HG02759 (cell line): Measurements from ENCODE around the gene CEP83.
"Not testable (repeated sequence)": the region's sequence is repeated elsewhere in the genome, so short reads cannot be mapped to it uniquely, and the experiment has no call there.

ENCODE experiments used
- ATAC-seq: cut with Tn5 transposase; IDR thresholded peaks from one replicate; pipeline ENCODE4 v1.9.1; 2021; ENCODE audit warnings: mild to moderate bottlenecking, moderate library complexity; ENCODE audit not compliant: unreplicated experiment

Gene CEP83

DNA sequence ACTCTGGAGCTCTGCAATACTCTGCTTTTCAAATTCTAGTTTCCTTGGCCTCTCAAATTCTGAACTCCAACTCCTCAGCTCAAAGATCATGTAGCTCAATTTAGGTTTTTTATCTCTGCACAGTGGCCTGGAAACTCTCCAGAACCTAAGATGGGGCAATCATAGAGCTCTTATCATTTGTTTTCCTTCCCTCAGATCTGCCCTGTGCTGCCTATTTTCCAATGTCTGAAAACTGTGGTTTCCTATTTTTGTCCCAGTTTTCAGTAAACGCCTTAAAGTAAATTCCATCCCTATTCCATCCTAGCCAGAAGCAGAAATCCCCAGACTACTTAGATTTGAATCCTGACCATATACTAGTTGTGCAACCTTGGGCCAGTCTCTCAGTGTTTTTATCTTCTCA lies 73.2 kb downstream of the CEP83 start:
- no peak for ATAC-seq

DNA sequence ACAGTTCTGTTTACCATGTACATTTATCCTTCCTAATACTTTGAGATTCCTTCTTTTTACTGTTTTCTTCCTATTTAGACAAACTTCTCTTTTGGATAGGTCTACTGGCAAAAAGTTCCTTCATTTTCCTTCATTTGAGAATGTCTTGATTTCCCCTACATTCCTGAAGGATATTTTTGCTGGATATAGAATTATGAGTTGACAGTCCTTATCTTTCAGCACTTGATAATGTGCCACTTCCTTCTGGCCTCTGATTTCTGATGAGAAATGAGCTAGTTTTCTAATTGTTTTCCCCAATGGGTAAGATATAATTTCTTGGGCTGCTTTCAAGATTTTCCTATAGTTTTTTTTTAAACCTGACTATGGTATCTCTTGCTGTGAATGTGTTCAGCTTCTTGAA lies 75.6 kb downstream of the CEP83 start:
- ATAC-seq = no peak

DNA sequence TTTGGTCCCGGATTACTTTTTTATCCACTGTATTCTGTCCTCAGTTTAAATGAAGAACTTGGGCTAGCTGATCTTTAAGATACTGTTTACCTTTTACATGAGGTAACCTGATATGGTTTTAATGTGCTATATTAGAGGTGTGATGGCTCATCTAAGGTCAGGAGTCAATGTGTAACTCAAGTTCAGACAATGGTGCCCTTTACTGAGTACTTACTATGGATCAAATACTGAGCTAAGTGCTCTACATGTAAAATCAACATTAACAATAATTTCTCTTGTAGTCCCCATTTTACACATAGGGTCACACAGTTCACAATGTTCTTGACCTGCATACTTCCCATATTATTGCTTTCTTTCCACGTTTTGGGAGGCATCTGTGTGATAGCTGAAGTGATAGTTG lies 79.2 kb downstream of the CEP83 start:
- ATAC-seq = no peak

DNA sequence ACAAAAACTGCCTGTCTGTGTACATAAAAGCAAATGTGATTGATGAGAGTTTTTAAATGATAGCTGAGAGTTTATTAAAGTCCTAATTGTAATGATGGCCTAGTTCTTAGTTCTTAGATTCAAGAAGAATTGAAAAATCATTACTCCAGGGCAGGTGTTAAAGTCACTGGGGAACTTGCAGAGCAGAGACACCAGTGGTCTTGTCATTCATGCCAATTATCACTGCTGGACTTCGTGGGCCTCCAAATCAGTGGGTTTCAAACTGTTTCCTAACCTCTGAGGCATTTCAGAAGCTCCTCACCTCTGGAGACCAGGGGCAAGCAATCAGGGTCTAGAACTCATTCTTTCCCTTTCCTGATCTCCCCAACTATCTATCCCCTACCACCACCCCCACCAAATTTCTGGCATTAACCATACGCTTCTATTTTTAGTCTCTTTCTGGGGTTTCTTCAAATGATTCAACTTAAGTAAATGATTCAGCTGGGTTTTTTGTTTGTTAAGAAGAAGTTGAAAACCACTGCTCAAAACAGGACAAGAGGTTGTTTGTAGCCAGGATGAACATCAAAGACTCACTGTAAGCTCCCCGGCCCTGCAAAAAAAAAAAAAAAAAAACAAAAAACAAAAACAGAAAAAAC lies 80.1 kb downstream of the CEP83 start:
- ATAC-seq = no peak

DNA sequence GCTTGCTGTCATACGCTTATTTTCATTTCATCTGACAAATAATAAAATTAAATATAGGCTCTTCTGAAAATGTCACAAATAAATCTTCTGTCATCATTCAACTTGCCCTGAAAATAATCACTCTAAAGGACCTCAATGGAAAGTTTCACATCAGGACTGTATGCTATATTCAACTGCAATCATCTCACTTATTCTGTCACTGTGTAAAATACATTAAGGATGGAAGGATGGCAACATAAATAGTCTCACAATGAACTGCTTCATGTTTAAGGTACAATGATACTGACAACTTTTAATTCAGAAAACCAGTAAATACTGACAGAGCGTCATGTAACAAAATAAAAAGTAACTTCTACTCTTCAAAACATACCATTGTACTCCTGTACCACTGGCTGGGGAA lies 82.1 kb downstream of the CEP83 start:
- ATAC-seq = no peak

DNA sequence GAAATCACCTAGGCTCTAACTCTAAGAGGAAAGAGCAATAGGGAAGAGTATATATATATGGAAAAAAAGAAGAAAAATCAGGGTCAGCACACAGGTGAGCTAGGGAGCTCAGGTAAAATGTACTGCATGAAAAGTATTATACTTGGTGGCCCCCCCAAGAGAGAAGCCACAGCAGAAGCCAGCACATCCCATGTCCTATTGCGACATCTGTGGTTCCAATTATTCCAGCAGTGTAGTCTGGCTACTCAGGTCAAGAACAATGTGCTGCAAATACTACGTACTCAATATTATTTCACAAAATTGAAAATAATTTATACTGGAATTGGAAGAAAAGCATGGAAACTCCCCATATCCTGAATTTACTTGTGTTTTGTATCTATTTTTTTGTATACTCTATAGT lies 85.5 kb downstream of the CEP83 start:
- ATAC-seq = no peak

DNA sequence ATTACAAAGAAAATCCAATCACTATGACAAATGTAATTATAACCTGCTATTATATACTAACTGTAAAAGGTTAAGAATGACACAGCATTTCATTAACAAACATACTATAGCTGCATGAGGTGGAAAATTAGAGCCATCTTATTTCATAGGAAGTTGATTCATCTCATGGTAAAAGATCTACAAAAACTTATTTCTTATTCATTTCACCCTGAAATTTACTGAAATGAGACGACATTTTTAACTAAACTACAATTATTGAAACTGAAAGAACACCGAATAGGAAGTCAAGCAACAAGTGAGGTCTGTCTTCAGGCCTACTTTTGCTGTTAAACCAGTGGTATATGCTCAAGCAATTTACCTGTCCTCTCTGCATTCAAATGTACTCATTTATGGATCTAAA lies 87.2 kb downstream of the CEP83 start:
- peak; percentile 55 for ATAC-seq

DNA sequence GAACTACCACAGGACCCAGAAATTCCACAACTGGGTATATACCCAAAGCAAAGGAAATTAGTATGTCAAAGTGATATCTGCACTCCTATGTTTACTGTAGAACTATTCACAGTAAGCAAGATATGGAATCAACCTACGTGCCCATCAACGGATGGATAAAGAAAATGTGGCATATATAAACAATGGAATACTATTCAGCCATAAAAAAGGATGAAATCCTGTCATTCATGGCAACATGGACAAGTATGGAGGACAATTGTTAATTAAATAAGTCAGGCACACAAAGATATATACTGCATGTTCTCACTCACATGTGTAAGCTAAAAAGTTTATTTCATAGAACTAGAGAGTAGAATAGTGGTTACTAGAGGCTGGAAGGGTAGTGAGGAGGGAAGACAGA lies 97.0 kb downstream of the CEP83 start:
- no peak for ATAC-seq

DNA sequence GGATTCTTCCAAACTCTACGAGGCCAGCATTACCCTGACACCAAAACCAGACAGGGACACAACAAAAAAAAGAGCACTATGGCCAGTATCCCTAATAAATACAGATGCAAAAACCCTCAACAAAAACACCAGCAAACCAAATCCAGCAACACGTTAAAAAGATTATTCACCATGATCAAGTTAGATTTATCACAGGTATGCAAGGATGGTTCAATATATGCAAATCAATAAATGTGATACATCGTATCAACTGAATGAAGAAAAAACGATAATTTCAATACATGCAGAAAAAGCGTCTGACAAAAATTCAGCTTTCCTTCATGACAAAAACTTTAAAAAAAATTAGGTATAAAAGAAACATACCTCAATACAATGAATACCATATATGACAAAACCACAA lies 99.9 kb downstream of the CEP83 start:
- ATAC-seq = no peak

DNA sequence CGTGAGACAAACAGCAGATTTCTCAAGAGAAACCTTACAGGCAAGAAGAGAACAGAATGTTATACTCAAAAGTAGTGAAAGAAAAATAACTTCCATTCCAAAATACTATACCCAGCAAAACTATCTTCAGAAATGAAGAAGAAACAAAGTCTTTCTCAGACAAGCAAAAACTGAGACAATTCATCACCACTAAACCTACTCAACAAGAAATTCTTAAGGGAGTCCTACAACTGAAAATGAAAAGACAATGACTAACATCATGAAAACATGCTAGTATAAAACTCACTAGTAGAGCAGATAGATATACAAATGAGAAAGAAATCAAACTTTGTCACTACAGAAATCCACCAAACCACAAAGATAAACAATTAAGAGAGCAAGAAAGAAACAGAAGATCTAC lies 106.5 kb downstream of the CEP83 start:
- no peak for ATAC-seq

DNA sequence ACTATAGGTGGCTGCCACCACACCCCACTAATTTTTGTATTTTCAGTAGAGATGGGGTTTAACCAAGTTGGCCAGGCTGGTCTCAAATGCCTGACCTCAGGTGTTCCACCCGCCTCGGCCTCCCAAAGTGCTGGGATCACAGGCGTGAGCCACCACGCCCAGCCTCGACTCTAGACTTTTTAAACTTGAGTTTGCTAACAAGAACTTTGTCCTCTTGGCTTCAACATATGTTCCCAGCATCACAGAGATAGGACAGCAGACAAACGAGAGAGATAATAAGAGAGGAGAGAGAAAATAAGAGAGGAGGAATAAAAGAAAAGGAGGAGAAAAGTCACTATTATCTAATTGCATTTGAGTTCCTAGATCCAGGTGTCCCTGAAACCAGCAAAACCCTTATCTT lies 119.1 kb downstream of the CEP83 start:
- no peak for ATAC-seq

DNA sequence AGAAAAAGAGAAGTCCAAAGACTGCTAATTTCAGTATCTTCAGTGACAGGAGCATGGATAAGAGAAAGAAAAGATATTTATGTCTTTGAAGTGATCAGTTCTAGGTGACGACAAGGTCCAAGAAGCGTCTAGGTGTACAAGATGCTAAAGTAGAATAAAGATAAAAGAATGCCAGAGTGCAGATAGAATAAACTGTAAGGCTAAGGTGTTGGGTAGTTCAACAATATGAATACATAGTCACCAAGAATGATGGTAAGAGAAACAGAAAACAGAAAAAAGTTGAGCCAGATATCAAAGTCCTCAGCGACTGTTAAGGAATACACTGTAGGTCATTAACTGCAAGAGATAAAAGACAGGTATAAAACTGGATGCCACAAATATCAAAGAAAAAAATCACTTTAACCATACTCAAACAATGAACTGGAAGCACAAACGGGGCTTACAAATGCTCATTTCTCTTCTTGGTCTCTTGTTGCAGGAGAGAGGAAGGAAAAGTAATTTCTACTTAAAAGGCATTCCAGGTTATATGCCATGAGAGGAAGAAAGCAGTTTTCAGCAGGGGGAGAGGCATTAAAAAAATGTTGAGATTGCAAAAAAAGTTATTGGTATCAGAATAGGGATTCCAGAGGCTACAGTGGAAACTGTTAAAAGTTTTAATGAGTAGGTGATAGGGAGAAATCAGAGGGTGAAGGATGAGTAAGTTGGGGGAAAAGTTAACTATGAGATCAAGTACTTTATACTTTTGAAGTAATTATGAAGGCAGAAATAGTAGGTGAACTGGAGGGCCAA lies 121.5 kb downstream of the CEP83 start:
- no peak for ATAC-seq

DNA sequence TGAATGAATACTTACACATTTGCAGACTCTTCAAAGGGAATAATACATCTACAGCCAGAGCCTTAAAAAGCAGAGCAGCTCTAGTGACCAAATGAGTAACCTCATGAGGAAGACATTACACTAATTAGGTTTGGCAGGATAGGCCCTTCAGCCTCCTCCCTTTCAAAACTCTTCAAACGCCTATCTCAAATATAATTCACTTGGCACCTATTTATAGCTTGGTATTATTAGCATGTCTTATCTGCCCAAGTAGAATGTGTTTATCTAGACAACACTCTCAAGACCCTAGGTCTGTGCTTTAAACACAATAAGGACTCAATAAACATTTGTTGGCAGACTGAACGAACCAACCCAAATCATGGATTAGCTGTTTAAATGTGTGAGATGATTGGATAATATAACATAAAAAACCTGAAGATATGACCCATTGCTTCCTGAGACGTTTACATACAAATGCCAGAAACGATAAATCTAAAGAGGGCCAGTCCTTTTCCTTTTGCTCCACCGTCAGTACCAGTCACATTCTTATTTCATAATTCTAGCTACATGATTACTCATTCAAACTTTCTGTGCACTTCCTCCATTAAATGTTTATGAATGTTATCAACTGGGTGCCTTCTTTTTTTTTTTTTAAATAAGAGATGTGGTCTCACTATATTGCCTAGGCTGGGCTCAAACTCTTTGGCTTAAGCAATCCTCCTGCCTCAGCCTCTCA lies 123.3 kb downstream of the CEP83 start:
- ATAC-seq = no peak

DNA sequence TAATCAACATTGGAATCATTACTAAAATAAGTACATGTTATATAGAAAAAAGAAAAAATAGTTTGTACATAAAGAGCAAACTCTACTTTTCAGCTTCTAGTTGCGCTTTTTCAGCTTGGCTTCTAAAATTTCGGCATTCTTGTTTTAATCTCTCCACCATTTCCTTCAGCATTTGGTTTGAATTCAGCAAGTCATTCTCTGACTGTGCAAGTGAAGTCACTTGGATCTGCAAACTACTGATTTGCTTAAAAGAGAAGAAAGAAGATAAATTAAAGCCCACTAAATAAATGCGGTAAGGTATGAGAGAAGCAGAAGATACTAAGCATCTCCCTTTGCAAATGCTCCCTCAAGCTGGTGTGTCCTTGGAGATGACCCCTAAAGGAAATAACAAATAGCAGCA lies 126.3 kb downstream of the CEP83 start:
- ATAC-seq = no peak

DNA sequence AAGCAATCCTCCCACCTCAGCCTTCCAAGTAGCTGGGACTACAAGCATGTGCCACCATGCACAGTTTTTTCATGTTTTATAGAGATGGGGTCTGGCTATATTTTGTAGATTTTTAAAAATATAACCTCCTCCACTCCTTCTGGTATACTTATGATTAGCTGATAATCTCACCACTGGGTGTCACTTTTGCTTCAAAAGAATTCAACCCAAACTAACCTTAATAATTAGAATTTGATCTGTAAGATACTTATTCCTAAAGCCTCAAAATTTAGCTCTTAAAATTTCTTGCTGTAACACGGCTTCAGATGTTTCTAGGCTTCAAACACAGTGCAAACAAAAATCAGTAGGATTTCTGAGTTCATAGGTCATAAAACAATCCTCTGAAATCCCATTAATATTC lies 130.3 kb downstream of the CEP83 start:
- ATAC-seq = no peak

DNA sequence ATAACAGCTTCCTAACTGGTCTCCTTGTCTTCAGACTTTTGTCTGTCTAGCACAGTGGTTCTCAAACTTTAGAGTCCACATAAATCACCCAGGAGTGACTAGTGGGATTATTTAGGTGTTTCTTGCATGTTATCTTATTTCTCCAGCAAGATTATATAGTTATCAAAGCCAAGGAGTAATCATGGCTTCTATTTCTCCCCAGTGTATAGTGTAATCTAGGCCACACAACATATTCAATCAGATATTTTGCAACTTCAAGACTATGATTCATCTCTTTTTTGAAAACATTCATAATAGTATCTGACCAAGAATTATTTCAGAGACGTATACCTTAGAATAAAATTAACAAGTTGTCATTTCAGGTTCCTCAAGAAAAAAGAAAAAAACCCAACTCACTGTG lies 131.9 kb downstream of the CEP83 start:
- no peak for ATAC-seq

DNA sequence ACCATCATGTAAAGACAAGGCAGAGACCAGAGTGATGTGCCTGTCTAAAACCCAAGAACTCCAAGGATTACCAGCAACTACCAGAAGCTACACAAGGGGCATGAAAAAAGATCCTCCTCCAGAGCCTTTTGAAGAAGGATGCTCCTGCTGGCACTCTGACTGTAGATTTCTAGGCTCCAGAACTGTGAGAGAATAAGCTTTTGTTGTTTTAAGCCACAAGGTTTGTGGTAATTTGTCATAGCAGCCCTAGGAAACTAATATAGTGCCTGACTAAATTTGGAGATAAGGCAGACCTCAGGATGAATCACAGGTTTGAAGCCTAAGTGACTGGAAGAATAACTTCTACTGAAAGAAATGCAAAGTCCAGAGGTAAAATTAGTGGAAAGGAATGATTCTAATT lies 132.9 kb downstream of the CEP83 start:
- no peak for ATAC-seq

DNA sequence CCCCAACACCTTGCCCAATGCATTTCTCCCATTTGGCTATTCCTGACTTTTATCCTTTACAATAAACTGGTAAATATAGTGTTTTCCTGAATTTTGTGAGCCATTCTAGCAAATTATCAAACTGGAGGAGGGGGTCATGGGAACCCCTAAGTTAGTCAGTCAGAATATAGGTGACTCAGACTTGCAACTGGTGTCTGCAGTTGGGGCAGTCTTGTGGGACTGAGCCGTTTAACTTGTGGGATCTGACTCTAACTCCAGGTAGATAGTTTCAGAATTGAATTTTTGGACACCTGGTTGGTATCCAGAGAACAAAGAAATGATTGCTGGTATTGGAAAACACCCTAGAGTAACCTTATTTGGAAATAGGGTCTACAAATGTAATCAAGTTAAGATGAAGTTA lies 133.4 kb downstream of the CEP83 start:
- no peak for ATAC-seq

DNA sequence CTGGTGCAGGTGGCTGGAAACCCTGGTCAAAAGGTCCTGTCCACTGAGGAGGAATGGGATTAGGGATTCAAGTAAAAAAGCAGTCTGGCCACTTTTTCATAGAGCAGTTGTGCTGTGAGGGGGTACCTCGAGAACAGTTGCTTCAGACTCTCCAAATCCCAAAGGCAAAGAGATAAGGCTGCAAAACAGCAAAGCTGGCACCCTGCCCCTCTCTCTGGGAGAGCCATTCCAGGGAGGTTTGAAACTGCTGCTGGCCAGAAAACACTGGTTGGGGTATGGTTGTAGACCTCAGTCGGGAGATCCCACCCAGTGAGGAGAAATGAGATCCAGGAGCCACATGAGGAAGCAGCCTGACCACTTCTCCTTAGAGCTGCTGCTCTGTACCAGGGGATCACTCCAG lies 137.3 kb downstream of the CEP83 start:
- no peak for ATAC-seq

DNA sequence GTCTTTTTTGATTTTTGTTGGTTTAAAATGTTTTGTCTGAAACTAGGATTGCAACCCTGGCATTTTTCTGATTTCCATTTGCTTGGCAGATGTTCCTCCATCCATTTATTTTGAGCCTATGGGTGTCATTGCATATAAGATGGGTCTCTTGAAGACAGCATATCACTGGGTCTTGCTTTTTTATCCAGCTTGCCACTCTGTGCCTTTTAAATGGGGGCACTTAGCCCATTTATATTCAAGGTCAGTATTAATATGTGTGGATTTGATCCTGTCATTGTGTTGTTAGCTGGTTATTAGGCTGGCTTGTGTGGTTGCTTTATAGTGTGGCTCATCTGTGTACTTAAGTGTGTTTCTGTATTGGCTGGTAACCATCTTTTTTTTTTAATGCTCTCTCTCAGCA lies 139.6 kb downstream of the CEP83 start:
- no peak for ATAC-seq

DNA sequence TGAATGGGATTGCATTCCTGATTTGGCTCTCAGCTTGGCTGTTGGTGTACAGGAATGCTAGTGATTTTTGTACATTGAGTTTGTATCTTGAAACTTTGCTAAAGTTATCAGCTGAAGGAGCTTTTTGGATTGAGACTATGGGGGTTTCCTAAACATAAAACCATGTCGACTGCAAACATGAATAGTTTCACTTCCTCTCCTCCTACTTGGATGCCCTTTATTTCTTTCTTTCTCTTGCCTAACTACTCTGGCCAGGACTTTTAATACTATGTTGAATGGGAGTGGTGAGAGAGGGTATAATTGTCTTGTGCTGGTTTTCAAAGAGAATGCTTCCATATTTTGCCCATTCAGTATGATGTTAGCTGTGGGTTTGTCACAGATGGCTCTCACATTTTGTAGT lies 141.5 kb downstream of the CEP83 start:
- ATAC-seq = peak; percentile 64

DNA sequence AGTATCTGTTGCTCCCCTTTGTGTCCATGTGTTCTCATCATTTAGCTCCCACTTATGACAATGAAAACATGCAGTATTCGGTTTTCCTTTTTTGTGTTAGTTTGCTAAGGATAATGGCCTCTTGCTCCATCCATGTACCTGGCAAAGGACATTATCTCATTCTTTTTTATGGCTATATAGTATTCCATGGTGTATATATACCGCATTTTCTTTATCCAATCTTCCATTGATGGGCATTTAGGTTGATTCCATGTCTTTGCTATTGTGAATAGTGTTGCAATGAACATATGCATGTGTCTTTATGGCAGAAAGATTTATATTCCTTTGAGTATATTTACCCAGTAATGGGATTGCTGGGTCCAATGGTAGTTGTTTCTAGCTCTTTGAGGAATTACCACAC lies 143.1 kb downstream of the CEP83 start:
- ATAC-seq = not testable (repeated sequence)
